Measurements from ENCODE around the gene CREG2.

The CREG2 gene

GRCh38 chr2:101405351-101405899 is 18.1 kb upstream of the CREG2 start:
- DNase-seq, result no peak

- DNase-seq, result no peak
Observed at GRCh38 chr2:101403745-101404144, 16.4 kb upstream of the CREG2 start.

- no peak for DNase-seq
Observed at GRCh38 chr2:101402630-101403029, 15.3 kb upstream of the CREG2 start.

- no peak for DNase-seq
Observed at GRCh38 chr2:101401906-101402305, 14.6 kb upstream of the CREG2 start.

- no peak for DNase-seq
Observed at GRCh38 chr2:101401326-101401665, 14.0 kb upstream of the CREG2 start.

- no peak for DNase-seq
Observed at GRCh38 chr2:101400506-101401325, 13.4 kb upstream of the CREG2 start.

- peak; percentile 84 for DNase-seq
Observed at GRCh38 chr2:101400048-101400447, 12.7 kb upstream of the CREG2 start.

- no peak for DNase-seq
Observed at GRCh38 chr2:101399021-101399799, 11.9 kb upstream of the CREG2 start.

- DNase-seq, result no peak
Observed at GRCh38 chr2:101398116-101398821, 11.0 kb upstream of the CREG2 start.

GRCh38 chr2:101396316-101396717 is 9.0 kb upstream of the CREG2 start:
- peak; percentile 66 for DNase-seq

GRCh38 chr2:101395545-101396315 is 8.4 kb upstream of the CREG2 start:
- DNase-seq, result no peak

GRCh38 chr2:101388232-101388631 is 929 bp upstream of the CREG2 start:
- DNase-seq, result peak; percentile 27

- DNase-seq, result no peak
Observed at GRCh38 chr2:101386599-101387150, 628 bp downstream of the CREG2 start.

- no peak for DNase-seq
Observed at GRCh38 chr2:101383016-101383541, 4.2 kb downstream of the CREG2 start.

- no peak for DNase-seq
Observed at GRCh38 chr2:101382442-101382841, 4.9 kb downstream of the CREG2 start.

GRCh38 chr2:101380376-101380775 is 6.9 kb downstream of the CREG2 start:
- no peak for DNase-seq

- DNase-seq, result no peak
Observed at GRCh38 chr2:101379091-101379490, 8.2 kb downstream of the CREG2 start.

- no peak for DNase-seq
Observed at GRCh38 chr2:101375653-101376052, 11.7 kb downstream of the CREG2 start.

GRCh38 chr2:101374821-101375561 is 12.3 kb downstream of the CREG2 start:
- no peak for DNase-seq

GRCh38 chr2:101372792-101373191 is 14.5 kb downstream of the CREG2 start:
- DNase-seq, result no peak

- DNase-seq, result no peak
Observed at GRCh38 chr2:101371636-101372035, 15.7 kb downstream of the CREG2 start.

Data from kidney glomerular epithelial cell (primary cell).